GM23248 (cell line): ENCODE data around the gene SPEG. TPM values are rescaled to one million over a fixed set of nuclear protein-coding genes. Genes with fewer than 3 reads are reported as not detected.

ENCODE experiments used
- DNase-seq: peaks from one replicate; pipeline ENCODE4 v3.0.0-alpha.2; 2015
- H2AFZ ChIP-seq: fragments of 200-600 bp; sonication (generic); 2 replicates; pipeline ENCODE4 v1.6.1; 2016; ENCODE audit warnings: antibody characterized with exemption
- H3F3A ChIP-seq: fragments of 200-600 bp; sonication (generic); 2 replicates; pipeline ENCODE4 v1.6.1; 2016; ENCODE audit warnings: mild to moderate bottlenecking, antibody characterized with exemption, mixed run types; ENCODE audit not compliant: insufficient read depth
- H3K27ac ChIP-seq: fragments of 200-600 bp; sonication (generic); 2 replicates; pipeline ENCODE4 v1.5.1; 2016; ENCODE audit warnings: mild to moderate bottlenecking
- H3K27me3 ChIP-seq: fragments of 200-600 bp; sonication (generic); replicated peaks from 2 replicates; pipeline ENCODE4 v1.6.1; 2016; ENCODE audit warnings: mild to moderate bottlenecking; ENCODE audit not compliant: insufficient read depth
- H3K36me3 ChIP-seq: fragments of 200-600 bp; sonication (generic); 2 replicates; pipeline ENCODE4 v1.6.1; 2016; ENCODE audit warnings: low read depth, mild to moderate bottlenecking
- H3K4me1 ChIP-seq: fragments of 200-600 bp; sonication (generic); 2 replicates; pipeline ENCODE4 v1.6.1; 2016; ENCODE audit warnings: mild to moderate bottlenecking; ENCODE audit not compliant: insufficient read depth
- H3K4me2 ChIP-seq: fragments of 200-600 bp; sonication (generic); one replicate; pipeline ENCODE4 v1.6.1; 2016; ENCODE audit warnings: mild to moderate bottlenecking; ENCODE audit not compliant: unreplicated experiment
- H3K4me3 ChIP-seq: fragments of 200-600 bp; sonication (generic); 2 replicates; pipeline ENCODE4 v1.5.1; 2016; ENCODE audit warnings: mild to moderate bottlenecking
- H3K79me2 ChIP-seq: fragments of 200-600 bp; sonication (generic); 2 replicates; pipeline ENCODE4 v1.6.1; 2016; ENCODE audit warnings: mild to moderate bottlenecking; ENCODE audit not compliant: insufficient read depth
- H3K9ac ChIP-seq: fragments of 200-600 bp; sonication (generic); 2 replicates; pipeline ENCODE4 v1.6.1; 2016; ENCODE audit warnings: mild to moderate bottlenecking
- H3K9me2 ChIP-seq: fragments of 200-600 bp; sonication (generic); 2 replicates; pipeline ENCODE4 v1.6.1; 2016; ENCODE audit warnings: mixed run types, mild to moderate bottlenecking, moderate library complexity; ENCODE audit not compliant: insufficient read depth
- H3K9me3 ChIP-seq: fragments of 200-600 bp; sonication (generic); one replicate; pipeline ENCODE4 v1.6.1; 2017; ENCODE audit warnings: low read depth
- H4K20me1 ChIP-seq: fragments of 200-600 bp; sonication (generic); 2 replicates; pipeline ENCODE4 v1.6.0; 2016; ENCODE audit not compliant: insufficient read depth
- EZH2 ChIP-seq: fragments of 200-600 bp; sonication (generic); IDR thresholded peaks from 2 replicates; pipeline ENCODE4 v1.6.1; 2018; ENCODE audit warnings: antibody characterized with exemption, mild to moderate bottlenecking; ENCODE audit not compliant: insufficient read depth, poor library complexity, severe bottlenecking
- EZH2phosphoT487 ChIP-seq: fragments of 200-600 bp; sonication (generic); IDR thresholded peaks from 2 replicates; pipeline ENCODE4 v1.6.1; 2018; ENCODE audit warnings: antibody characterized with exemption, moderate library complexity, mild to moderate bottlenecking, low read depth; ENCODE audit not compliant: insufficient read depth
- WGBS, 2 experiments: methylation state at CpG; one replicate each; pipeline ENCODE4 v1.1.6; 2015 to 2017; ENCODE audit warnings: low lambda C conversion rate in 2 of 2, low coverage in 1 of 2; ENCODE audit errors: missing lambda C conversion rate in 2 of 2; 5-methylcytosine and 5-hydroxymethylcytosine counted together
- in situ Hi-C: fragments of 300-500 bp; cut with MboI; formaldehyde crosslinking; loops from 2 replicates; pipeline ENCODE4 v1.15.0; 2020
- polyA plus RNA-seq: library from polyadenylated mRNA; unstranded; fragments of >200 nt; fragmentation: Nextera tagmentation; extraction: Ambion mirVana; gene quantifications from 2 replicates; pipeline ENCODE4 v1.2.1, GENCODE V29; 2016
- total RNA-seq: library from RNA; depleted of rRNA; stranded (reverse); fragments of >200 nt; shearing (Covaris generic); gene quantifications from 2 replicates; pipeline ENCODE4 v1.2.3, GENCODE V29; 2014

Gene SPEG
- total and polyA plus RNA-seq, 2 experiments from 2014 or later, result 9.4 to 26.5 TPM

- in situ Hi-C loops, result no loop called here
- no peak for TF ChIP-seq EZH2
- TF ChIP-seq EZH2phosphoT487, result no peak
- Histone ChIP-seq H3K9me2 (no peaks in the 10 kb centered on the region), H3K79me2 (no peaks in the 10 kb centered on the region), H3K27me3 (no peaks in the 10 kb centered on the region), H3K4me3 (no peak overlapping the region), H4K20me1 (no peaks in the 10 kb centered on the region), H3K27ac (no peak overlapping the region), H3K9ac (no peak overlapping the region), H2AFZ (no peak overlapping the region), H3K4me2 (no peak overlapping the region), H3F3A (no peaks in the 10 kb centered on the region), H3K9me3 (no peaks in the 10 kb centered on the region), H3K36me3 (peaks cover 4% of the 10 kb centered on the region; the same call in 1 of the 2 replicates), H3K4me1 (no peaks in the 10 kb centered on the region)
- DNase-seq, result no peak
- 86 to 90% methylated on average over 11 to 13 of the region's 13 CpGs for WGBS, 2 experiments
Observed at GRCh38 chr2:219477179-219477578, 42.5 kb downstream of the SPEG start.

GRCh38 chr2:219477815-219478214 is 43.2 kb downstream of the SPEG start:
- Histone ChIP-seq H3K27me3 (no peaks in the 10 kb centered on the region), H3F3A (no peaks in the 10 kb centered on the region), H3K36me3 (peaks cover 4% of the 10 kb centered on the region; the same call in 1 of the 2 replicates), H3K4me3 (no peak overlapping the region), H3K79me2 (no peaks in the 10 kb centered on the region), H4K20me1 (no peaks in the 10 kb centered on the region), H3K27ac (no peak overlapping the region), H3K9me3 (no peaks in the 10 kb centered on the region), H3K4me2 (no peak overlapping the region), H2AFZ (no peak overlapping the region), H3K4me1 (no peaks in the 10 kb centered on the region), H3K9me2 (no peaks in the 10 kb centered on the region), H3K9ac (no peak overlapping the region)
- TF ChIP-seq EZH2 (no peak), EZH2phosphoT487 (no peak)
- WGBS, 2 experiments, result 87 to 88% methylated on average over 15 of the region's 15 CpGs
- DNase-seq, result no peak
- in situ Hi-C loops, result no loop called here

DNA sequence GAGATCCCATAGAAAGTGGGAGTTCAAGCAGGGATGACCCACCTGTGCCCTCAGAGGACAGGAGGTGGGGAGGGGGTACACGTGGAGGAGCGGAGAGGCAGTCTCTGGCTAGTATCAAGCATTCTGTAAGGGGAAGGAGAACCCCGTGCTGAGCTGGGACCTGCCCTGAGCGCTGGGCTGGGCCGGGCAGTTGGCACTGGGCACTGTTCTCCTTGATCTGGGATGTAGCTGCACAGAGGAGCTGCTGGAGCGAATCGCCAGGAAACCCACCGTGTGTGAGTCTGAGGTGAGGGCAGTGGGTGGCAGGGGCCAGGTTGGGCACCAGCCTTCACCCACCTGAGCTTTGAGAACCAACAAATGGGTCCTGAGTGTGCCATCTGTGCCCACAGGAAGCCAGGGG is 44.3 kb downstream of the SPEG start:
- no peaks in the 10 kb centered on the region for H3K9me3 ChIP-seq
- H4K20me1 ChIP-seq, result no peaks in the 10 kb centered on the region
- H3K4me3 ChIP-seq, result no peak overlapping the region
- no peaks in the 10 kb centered on the region for H3K4me1 ChIP-seq
- TF ChIP-seq EZH2 (no peak), EZH2phosphoT487 (no peak)
- no peaks in the 10 kb centered on the region for H3F3A ChIP-seq
- H3K27ac ChIP-seq, result no peak overlapping the region
- H3K79me2 ChIP-seq, result no peaks in the 10 kb centered on the region
- no peaks in the 10 kb centered on the region for H3K9me2 ChIP-seq
- 0 out of 2 replicates have a peak, but pooled peaks cover 2% of the 10 kb centered on the region for H3K27me3 ChIP-seq
- H3K36me3 ChIP-seq, result peaks cover 4% of the 10 kb centered on the region; the same call in 1 of the 2 replicates
- in situ Hi-C loops, result no loop called here
- H2AFZ ChIP-seq, result no peak overlapping the region
- no peak for DNase-seq
- H3K9ac ChIP-seq, result no peak overlapping the region
- WGBS, 2 experiments, result 75 to 78% methylated on average over 8 of the region's 8 CpGs
- no peak overlapping the region for H3K4me2 ChIP-seq

DNA sequence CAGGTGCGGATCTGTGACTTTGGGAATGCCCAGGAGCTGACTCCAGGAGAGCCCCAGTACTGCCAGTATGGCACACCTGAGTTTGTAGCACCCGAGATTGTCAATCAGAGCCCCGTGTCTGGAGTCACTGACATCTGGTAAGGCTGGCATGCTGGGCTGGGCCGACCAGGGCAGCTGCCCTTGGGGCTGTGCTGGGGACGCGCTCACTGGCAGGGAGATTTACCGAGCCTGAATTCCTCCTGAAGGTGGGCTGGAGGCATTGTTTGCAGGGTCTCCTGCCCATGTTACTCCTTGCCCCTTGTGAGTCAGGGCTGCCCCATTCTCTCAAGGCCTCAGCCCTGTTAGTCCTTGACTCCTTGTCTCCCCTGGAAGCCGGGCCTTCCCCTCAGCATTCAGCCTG is 45.4 kb downstream of the SPEG start:
- Histone ChIP-seq H4K20me1 (no peaks in the 10 kb centered on the region), H3K4me3 (no peak overlapping the region), H3K9me3 (no peaks in the 10 kb centered on the region), H3F3A (no peaks in the 10 kb centered on the region), H3K27me3 (0 out of 2 replicates have a peak, but pooled peaks cover 6% of the 10 kb centered on the region), H2AFZ (no peak overlapping the region), H3K36me3 (peaks cover 4% of the 10 kb centered on the region; the same call in 1 of the 2 replicates), H3K27ac (no peak overlapping the region), H3K4me2 (no peak overlapping the region), H3K79me2 (no peaks in the 10 kb centered on the region), H3K4me1 (no peaks in the 10 kb centered on the region), H3K9me2 (no peaks in the 10 kb centered on the region), H3K9ac (no peak overlapping the region)
- no peak for DNase-seq
- TF ChIP-seq EZH2 (no peak), EZH2phosphoT487 (no peak)
- in situ Hi-C loops, result no loop called here
- WGBS, 2 experiments, result 88 to 89% methylated on average over 8 of the region's 8 CpGs
